HL-60 (cell line): ENCODE measurements around the gene SBK1.
A peak's percentile ranks its signal among the peaks of the same experiment; 100 is the strongest.

ENCODE experiments used
- DNase-seq, 2 experiments: peaks; one replicate each; pipeline ENCODE4 v3.0.0-alpha.2; 2010 to 2020; ENCODE audit warnings: low read depth in 1 of 2, low spot score in 1 of 2
- H3K27ac ChIP-seq: fragments of 250-450 bp; sonication (Bioruptor Pico); replicated peaks from 2 replicates; pipeline ENCODE4 v1.5.1; 2020; ENCODE audit warnings: mild to moderate bottlenecking, moderate library complexity
- H3K27me3 ChIP-seq: fragments of 250-450 bp; sonication (Bioruptor Pico); 2 replicates; pipeline ENCODE4 v1.5.1; 2021; ENCODE audit warnings: mild to moderate bottlenecking, moderate library complexity; ENCODE audit not compliant: insufficient read depth, poor library complexity, severe bottlenecking
- H3K4me3 ChIP-seq: replicated peaks from 2 replicates; pipeline ENCODE4 v1.5.1; 2011; ENCODE audit warnings: mild to moderate bottlenecking, control low read depth, low read length; ENCODE audit not compliant: insufficient read depth
- CTCF ChIP-seq: IDR thresholded peaks from one replicate; pipeline ENCODE4 v1.5.1; 2011; ENCODE audit warnings: low read length, control low read depth, inconsistent platforms; ENCODE audit not compliant: insufficient read depth
- GABPA ChIP-seq: IDR thresholded peaks from 2 replicates; pipeline ENCODE4 v1.6.1; 2012; ENCODE audit warnings: low read depth
- POLR2AphosphoS5 ChIP-seq: IDR thresholded peaks from 2 replicates; pipeline ENCODE4 v1.6.1; 2012; ENCODE audit warnings: low read depth
- REST ChIP-seq: IDR thresholded peaks from 2 replicates; pipeline ENCODE4 v1.6.1; 2012; ENCODE audit warnings: low read depth; ENCODE audit not compliant: insufficient replicate concordance
- SPI1 ChIP-seq: IDR thresholded peaks from 2 replicates; pipeline ENCODE4 v1.6.1; 2012; ENCODE audit warnings: low read depth, mild to moderate bottlenecking, borderline replicate concordance

SBK1 gene

GRCh38 chr16:28263305-28263704 lies 29.0 kb upstream of the SBK1 start:
- TF ChIP-seq SPI1 (no peak), REST (no peak), POLR2AphosphoS5 (no peak), CTCF (no peak), GABPA (no peak)
- no peaks in the 10 kb centered on the region for H3K27me3 ChIP-seq
- no peak overlapping the region for H3K27ac ChIP-seq
- no peak overlapping the region for H3K4me3 ChIP-seq
- no peak for DNase-seq

- DNase-seq, result peak; percentile 22 to 29
- H3K4me3 ChIP-seq, result no peak overlapping the region
- TF ChIP-seq GABPA (no peak), POLR2AphosphoS5 (no peak), CTCF (no peak), REST (no peak), SPI1 (no peak)
- H3K27ac ChIP-seq, result no peak overlapping the region
- H3K27me3 ChIP-seq, result no peaks in the 10 kb centered on the region
Measured at GRCh38 chr16:28264656-28265055, 27.7 kb upstream of the SBK1 start.

- no peak overlapping the region for H3K27ac ChIP-seq
- no peak for DNase-seq
- no peaks in the 10 kb centered on the region for H3K27me3 ChIP-seq
- H3K4me3 ChIP-seq, result no peak overlapping the region
- TF ChIP-seq SPI1, result no peak
- TF ChIP-seq CTCF, result no peak
- TF ChIP-seq POLR2AphosphoS5, result no peak
- TF ChIP-seq GABPA, result no peak
- TF ChIP-seq REST, result no peak
Measured at GRCh38 chr16:28265822-28266221, 26.5 kb upstream of the SBK1 start.
